ENCODE data around the gene HPD.

The HPD gene

DNA sequence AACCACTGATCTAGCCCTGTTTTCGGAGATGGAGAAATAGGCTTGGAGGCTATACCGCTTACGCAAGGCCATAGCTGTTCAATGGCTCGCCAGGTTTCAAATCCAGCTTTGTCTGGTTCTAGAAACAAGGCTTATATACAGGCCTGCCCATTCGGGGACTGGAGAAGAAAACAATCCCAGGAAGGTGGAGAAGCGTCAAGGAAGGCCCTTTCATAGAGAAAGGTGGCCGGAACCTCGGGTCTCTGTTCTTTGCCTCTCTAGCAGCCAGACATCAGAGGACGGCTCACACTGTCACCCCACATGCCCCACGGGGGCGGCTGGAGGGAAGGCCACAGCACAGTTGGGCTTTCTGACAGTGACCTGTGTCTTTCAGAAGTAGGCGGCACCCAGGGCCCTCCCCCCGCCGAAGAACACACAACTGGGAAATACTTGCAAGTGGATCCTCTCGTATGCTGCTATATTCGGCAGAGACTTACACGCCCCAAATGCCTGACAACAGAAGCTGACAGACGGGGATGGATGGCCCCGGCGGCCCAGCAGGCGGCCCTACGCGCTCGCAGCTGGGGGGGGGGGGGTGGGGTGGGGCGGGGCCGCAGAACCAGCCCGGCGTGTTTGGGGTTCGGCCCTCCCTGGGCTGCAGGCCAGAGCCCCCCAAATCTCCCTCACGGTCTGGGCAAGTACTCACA lies 59.4 kb downstream of the HPD start:
- 19 to 21% methylated on average over 22 to 23 of the region's 30 CpGs for WGBS, 2 experiments
- Histone ChIP-seq H3K36me3 (ENCODE audit: control insufficient read depth, insufficient read depth, low read length) (peaks cover 7% of the 10 kb centered on the region), H3K4me3 (ENCODE audit: insufficient read depth, low read depth, low read length) (peak overlapping the region; percentile 93), H3K9me3 (ENCODE audit: control insufficient read depth, low read length) (no peaks in the 10 kb centered on the region), H3K27me3 (ENCODE audit: control insufficient read depth, insufficient read depth, low read length, poor library complexity, severe bottlenecking) (no peaks in the 10 kb centered on the region), H3K4me1 (ENCODE audit: control insufficient read depth, insufficient read depth, low read length) (peaks cover 29% of the 10 kb centered on the region), H3K27ac (ENCODE audit: insufficient read depth, low read depth, low read length, poor library complexity, severe bottlenecking) (peak overlapping the region; percentile 91)

DNA sequence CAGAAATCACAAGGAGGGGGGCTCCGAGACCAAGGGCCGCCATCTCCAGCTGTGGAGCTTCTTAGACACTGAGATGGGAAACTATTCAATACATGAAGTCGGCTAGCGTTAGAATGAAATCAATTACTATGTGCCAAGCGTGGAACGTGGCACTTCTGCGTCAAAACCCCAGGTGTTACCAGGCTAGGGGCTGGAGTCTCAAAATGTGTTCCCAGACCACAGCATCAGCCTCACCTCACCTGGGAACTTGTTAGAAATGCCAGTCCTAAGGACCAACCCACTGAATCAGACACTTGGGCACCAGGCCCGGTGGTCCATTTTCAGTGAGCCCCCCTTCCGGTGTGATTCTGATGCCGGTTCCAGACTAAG lies 59.9 kb downstream of the HPD start:
- WGBS, 2 experiments, result 65 to 70% methylated on average over 10 of the region's 10 CpGs

DNA sequence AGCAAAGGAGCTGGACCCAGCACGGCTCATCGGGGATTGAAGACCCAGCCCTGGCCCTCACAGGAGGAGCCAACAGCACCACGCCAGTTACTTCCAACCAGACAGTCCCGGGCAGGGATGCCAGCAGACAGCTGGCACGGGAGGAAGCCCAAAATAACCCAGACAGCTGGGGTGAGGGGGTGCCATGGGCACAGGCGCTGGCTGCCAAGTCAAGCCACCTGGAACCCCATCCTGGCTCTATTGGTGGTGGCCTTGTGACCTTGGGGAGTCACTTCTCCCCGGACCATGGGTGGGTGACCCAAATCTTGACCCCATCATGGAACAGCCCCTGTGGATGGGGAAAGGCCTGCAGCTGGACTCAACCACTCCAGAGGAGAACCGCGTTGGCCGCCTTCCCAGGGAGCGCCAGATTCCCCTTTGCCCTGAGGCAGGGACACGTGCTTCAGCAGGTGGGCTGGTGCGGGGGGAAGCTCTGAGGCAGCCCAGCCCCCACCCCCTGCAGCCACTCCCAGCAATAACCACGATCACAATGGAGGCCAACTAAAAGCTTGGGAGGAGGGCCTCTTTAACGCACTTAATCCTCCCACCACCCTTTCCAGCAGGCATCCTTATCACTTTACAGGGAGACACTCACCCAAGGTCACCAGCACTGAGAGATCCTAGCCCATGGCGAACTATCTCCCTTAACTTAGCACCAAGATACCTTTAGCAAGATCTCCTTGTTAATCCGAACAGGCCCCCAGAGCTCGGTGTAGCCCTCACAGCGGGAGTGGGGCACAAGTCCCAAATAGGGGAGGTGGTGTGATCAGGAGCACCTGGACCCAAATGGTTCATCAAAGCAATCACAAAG lies 60.5 kb downstream of the HPD start:
- no peaks in the 10 kb centered on the region for H3K9me3 ChIP-seq (ENCODE audit: control insufficient read depth, low read length)
- peaks cover 8% of the 10 kb centered on the region for H3K27me3 ChIP-seq (ENCODE audit: control insufficient read depth, insufficient read depth, low read length, poor library complexity, severe bottlenecking)
- H3K4me3 ChIP-seq (ENCODE audit: insufficient read depth, low read depth, low read length), result peak overlapping the region; percentile 93
- peaks cover 7% of the 10 kb centered on the region for H3K36me3 ChIP-seq (ENCODE audit: control insufficient read depth, insufficient read depth, low read length)
- peaks cover 32% of the 10 kb centered on the region for H3K4me1 ChIP-seq (ENCODE audit: control insufficient read depth, insufficient read depth, low read length)
- H3K27ac ChIP-seq (ENCODE audit: insufficient read depth, low read depth, low read length, poor library complexity, severe bottlenecking), result no peak overlapping the region
- WGBS, 2 experiments, result 38 to 45% methylated on average over 19 of the region's 19 CpGs

More for the DNA sequence above, 59.9 kb downstream of the HPD start:
- no peak overlapping the region for H3K27ac ChIP-seq (ENCODE audit: insufficient read depth, low read depth, low read length, poor library complexity, severe bottlenecking)
- no peaks in the 10 kb centered on the region for H3K9me3 ChIP-seq (ENCODE audit: control insufficient read depth, low read length)
- peaks cover 7% of the 10 kb centered on the region for H3K36me3 ChIP-seq (ENCODE audit: control insufficient read depth, insufficient read depth, low read length)
- H3K4me1 ChIP-seq (ENCODE audit: control insufficient read depth, insufficient read depth, low read length), result peaks cover 29% of the 10 kb centered on the region
- peaks cover 2% of the 10 kb centered on the region for H3K27me3 ChIP-seq (ENCODE audit: control insufficient read depth, insufficient read depth, low read length, poor library complexity, severe bottlenecking)
- H3K4me3 ChIP-seq (ENCODE audit: insufficient read depth, low read depth, low read length), result peak overlapping the region; percentile 93

DNA sequence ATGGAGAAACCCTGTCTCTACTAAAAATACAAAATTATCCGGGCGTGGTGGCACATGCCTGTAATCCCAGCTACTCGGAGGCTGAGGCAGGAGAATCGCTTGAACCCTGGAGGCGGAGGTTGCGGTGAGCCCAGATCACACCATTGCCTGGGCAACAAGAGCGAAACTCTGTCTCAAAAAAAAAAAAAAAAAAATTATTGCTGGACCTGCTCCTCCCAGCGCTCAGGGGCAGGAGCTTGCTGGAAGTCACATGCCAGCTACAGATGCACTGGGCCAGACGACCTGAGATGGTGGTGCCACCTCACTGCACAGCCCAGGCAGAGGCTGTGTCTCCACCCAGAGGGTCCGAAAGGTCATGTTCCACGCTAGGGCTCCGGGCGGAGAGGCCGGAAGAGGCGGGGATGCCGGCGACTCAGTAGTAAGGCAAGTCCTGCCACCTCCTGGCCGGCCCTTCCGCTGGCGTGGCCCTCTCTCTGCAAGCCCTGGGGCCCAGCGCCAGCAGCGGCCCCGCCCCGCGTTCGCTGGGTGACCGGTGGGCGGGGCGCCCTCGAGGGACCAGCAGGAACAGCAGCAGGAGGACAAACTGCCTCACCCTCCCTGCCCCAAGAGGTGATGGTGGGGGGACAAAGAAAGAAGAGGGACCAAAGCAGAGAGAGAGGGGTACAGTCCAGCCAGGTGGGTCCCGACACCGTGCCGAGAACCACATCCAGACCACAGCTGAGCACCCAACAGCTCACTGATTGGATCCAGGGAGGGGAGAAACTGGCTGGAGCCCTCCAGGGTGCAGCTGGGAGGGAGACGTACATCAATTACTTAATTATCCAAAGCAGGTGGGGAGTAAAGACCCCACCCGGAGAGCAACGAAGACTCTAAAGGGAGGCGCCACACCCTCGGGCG lies 61.6 kb downstream of the HPD start:
- H3K36me3 ChIP-seq (ENCODE audit: control insufficient read depth, insufficient read depth, low read length), result peaks cover 7% of the 10 kb centered on the region
- H3K4me1 ChIP-seq (ENCODE audit: control insufficient read depth, insufficient read depth, low read length), result peaks cover 32% of the 10 kb centered on the region
- H3K4me3 ChIP-seq (ENCODE audit: insufficient read depth, low read depth, low read length), result peak overlapping the region; percentile 93
- no peaks in the 10 kb centered on the region for H3K9me3 ChIP-seq (ENCODE audit: control insufficient read depth, low read length)
- WGBS, 2 experiments, result 33 to 36% methylated on average over 39 of the region's 39 CpGs
- peaks cover 18% of the 10 kb centered on the region for H3K27me3 ChIP-seq (ENCODE audit: control insufficient read depth, insufficient read depth, low read length, poor library complexity, severe bottlenecking)
- no peak overlapping the region for H3K27ac ChIP-seq (ENCODE audit: insufficient read depth, low read depth, low read length, poor library complexity, severe bottlenecking)

DNA sequence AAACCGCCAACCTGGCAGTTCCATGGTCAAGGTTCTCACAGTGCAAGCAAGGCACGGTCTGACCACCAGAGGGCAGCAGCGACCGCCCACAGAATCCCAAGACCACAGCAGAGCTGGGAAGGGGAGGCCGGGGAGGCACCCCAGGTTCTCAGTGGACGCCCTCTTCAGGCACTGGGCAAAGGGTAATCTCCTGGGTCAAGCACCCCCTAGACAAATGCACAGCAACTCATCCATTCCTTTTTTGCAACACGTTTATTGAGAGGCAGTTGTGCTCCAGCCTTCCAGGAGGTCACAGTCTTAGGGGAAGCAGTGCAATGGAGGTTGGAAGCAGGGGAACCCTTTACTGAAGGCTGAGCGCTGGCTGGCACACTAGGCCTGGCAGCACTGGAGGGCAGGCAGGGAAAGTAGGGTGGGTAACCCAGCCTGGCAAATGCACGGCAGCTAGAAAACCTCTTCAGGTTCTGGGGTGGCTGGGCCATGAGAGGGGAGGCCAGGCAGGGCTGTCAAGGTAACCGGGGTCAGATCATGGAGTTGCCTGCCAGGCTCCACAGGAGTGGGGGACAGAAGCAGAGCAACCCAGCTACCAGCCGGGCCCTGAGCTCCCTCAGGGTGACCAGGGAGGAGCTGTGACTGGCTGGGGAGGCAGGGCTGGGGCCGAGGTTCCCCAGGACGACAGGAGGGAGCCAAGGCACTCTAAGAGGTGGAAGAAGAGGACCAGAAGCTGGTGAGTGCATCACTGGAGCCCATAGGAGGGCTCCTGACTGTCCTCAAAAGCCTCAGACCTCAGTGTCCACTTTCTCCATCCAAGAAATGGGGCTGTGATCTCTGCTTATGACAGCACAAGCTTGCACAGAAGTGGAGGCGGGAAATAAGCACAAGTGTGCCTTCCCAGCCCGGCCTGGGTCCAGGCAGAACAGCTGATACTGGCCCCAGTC lies 63.4 kb downstream of the HPD start:
- Histone ChIP-seq H3K9me3 (ENCODE audit: control insufficient read depth, low read length) (no peaks in the 10 kb centered on the region), H3K4me3 (ENCODE audit: insufficient read depth, low read depth, low read length) (no peak overlapping the region), H3K27ac (ENCODE audit: insufficient read depth, low read depth, low read length, poor library complexity, severe bottlenecking) (no peak overlapping the region), H3K4me1 (ENCODE audit: control insufficient read depth, insufficient read depth, low read length) (peaks cover 32% of the 10 kb centered on the region), H3K36me3 (ENCODE audit: control insufficient read depth, insufficient read depth, low read length) (peaks cover 7% of the 10 kb centered on the region), H3K27me3 (ENCODE audit: control insufficient read depth, insufficient read depth, low read length, poor library complexity, severe bottlenecking) (peaks cover 18% of the 10 kb centered on the region)
- WGBS, 2 experiments, result 50% methylated on average over 15 of the region's 15 CpGs

DNA sequence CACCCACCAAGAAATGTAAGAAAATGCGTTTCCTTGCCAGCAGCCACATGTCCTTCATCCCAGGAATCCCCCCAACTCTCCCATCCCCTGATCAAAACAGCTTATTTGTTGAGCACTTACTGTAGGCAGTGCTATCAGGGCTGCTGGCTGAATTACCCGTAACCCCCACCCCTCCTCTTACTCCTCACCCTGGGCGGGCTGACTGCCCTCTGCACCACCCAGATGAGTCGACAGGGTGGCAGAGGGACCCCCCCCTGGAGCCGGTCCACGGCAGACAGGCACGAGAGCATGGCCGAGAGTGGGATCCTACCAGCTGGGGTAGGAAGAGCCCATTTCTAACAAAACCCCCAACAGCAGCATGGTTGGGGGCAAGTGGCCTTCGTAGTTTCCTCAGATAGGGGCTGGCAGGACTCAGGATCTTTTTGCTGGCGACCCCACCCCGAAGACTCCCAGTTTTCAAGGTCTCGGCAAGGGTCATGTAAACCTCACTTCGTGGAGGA lies 64.1 kb downstream of the HPD start:
- Histone ChIP-seq H3K9me3 (ENCODE audit: control insufficient read depth, low read length) (no peaks in the 10 kb centered on the region), H3K4me1 (ENCODE audit: control insufficient read depth, insufficient read depth, low read length) (peaks cover 32% of the 10 kb centered on the region), H3K4me3 (ENCODE audit: insufficient read depth, low read depth, low read length) (no peak overlapping the region), H3K27me3 (ENCODE audit: control insufficient read depth, insufficient read depth, low read length, poor library complexity, severe bottlenecking) (peaks cover 18% of the 10 kb centered on the region), H3K36me3 (ENCODE audit: control insufficient read depth, insufficient read depth, low read length) (peaks cover 7% of the 10 kb centered on the region), H3K27ac (ENCODE audit: insufficient read depth, low read depth, low read length, poor library complexity, severe bottlenecking) (no peak overlapping the region)
- WGBS, 2 experiments, result 12 to 13% methylated on average over 13 of the region's 13 CpGs

DNA sequence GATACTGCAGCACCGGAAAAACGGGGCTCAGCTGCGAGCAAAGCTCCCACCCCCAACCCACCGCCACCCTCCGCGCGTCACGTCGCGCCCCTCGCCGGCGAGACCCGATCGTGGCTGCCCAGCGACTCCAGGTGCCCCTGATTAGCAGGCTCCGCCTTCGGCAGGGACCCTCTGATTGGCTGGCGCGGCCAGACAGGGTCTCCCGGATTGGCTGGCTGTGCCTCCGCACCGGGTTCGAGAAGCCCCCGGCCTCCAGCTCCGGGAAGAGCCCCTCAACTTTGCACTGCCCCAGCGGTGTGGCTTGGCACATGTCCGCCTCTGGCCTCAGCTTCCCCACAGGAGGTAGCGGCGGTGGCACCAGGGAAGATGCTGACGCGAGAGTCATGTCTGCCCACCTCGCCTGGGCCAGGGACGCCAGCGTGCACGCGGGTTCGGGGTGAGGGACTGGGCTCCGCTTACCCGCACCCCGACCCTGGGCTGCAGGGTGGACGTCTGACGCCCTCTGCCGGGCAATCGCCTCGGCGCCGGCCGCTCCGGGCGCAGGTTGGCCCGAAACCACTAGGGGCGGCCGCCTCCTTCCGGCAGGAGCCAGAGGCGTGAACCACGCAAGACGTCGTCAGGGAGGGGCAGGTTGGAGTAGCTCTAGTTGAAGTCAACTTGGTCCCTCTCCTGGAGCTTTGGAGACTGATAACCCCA lies 64.7 kb downstream of the HPD start:
- Histone ChIP-seq H3K4me3 (ENCODE audit: insufficient read depth, low read depth, low read length) (peak overlapping the region; percentile 41), H3K27ac (ENCODE audit: insufficient read depth, low read depth, low read length, poor library complexity, severe bottlenecking) (no peak overlapping the region), H3K36me3 (ENCODE audit: control insufficient read depth, insufficient read depth, low read length) (peaks cover 7% of the 10 kb centered on the region), H3K4me1 (ENCODE audit: control insufficient read depth, insufficient read depth, low read length) (peaks cover 31% of the 10 kb centered on the region), H3K27me3 (ENCODE audit: control insufficient read depth, insufficient read depth, low read length, poor library complexity, severe bottlenecking) (peaks cover 18% of the 10 kb centered on the region), H3K9me3 (ENCODE audit: control insufficient read depth, low read length) (no peaks in the 10 kb centered on the region)
- 0% methylated on average over 59 of the region's 59 CpGs for WGBS, 2 experiments

DNA sequence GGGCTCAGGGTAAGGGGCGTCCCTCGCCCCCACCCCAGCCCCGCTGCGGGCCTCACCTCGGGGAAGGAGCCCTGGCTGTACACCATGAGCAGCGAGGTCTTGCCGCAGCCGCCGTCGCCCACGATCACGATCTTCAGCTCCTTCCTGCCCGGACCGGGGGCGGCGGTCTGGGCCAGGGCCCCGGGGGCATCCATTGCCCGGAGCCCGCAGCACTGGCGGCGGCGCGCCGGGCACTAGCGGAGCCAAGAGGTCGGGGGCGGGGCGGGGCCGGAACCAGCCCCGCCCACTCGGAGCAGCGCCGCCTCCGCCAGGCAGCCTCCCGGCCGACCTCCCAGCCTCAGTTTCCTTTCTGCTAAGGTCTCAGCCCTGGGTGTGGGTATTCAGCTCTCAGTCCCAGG lies 65.2 kb downstream of the HPD start, which contains the start of gene RHOF:
Gene RHOF (minus strand): TSS at position 249 of the 398 bp plus-strand sequence. CDS start 55 bp downstream, at position 194.
- H3K36me3 ChIP-seq (ENCODE audit: control insufficient read depth, insufficient read depth, low read length), result peaks cover 7% of the 10 kb centered on the region
- H3K4me1 ChIP-seq (ENCODE audit: control insufficient read depth, insufficient read depth, low read length), result peaks cover 25% of the 10 kb centered on the region
- no peaks in the 10 kb centered on the region for H3K9me3 ChIP-seq (ENCODE audit: control insufficient read depth, low read length)
- 1% methylated on average over 36 of the region's 36 CpGs for WGBS, 2 experiments
- no peak within 1 kb of the TSS for H3K27ac ChIP-seq (ENCODE audit: insufficient read depth, low read depth, low read length, poor library complexity, severe bottlenecking)
- peak within 1 kb of the TSS; percentile 41 for H3K4me3 ChIP-seq (ENCODE audit: insufficient read depth, low read depth, low read length)
- peaks cover 18% of the 10 kb centered on the region for H3K27me3 ChIP-seq (ENCODE audit: control insufficient read depth, insufficient read depth, low read length, poor library complexity, severe bottlenecking)

Data from ectodermal cell (in vitro differentiated cells).